Activated CD8-positive, alpha-beta memory T cell treated with anti-CD3 and anti-CD28 coated beads, Interleukin-2, amount 50 U/mL, for 24 hours (primary cell): ENCODE results near the gene RAD54L2.
"Not testable (repeated sequence)": the region's sequence is repeated elsewhere in the genome, so short reads cannot be mapped to it uniquely, and the experiment has no call there.

Experiments used
- DNase-seq: peaks from one replicate; pipeline ENCODE4 v3.0.0-alpha.2; 2020; ENCODE audit errors: extremely low read depth

RAD54L2 gene

DNA sequence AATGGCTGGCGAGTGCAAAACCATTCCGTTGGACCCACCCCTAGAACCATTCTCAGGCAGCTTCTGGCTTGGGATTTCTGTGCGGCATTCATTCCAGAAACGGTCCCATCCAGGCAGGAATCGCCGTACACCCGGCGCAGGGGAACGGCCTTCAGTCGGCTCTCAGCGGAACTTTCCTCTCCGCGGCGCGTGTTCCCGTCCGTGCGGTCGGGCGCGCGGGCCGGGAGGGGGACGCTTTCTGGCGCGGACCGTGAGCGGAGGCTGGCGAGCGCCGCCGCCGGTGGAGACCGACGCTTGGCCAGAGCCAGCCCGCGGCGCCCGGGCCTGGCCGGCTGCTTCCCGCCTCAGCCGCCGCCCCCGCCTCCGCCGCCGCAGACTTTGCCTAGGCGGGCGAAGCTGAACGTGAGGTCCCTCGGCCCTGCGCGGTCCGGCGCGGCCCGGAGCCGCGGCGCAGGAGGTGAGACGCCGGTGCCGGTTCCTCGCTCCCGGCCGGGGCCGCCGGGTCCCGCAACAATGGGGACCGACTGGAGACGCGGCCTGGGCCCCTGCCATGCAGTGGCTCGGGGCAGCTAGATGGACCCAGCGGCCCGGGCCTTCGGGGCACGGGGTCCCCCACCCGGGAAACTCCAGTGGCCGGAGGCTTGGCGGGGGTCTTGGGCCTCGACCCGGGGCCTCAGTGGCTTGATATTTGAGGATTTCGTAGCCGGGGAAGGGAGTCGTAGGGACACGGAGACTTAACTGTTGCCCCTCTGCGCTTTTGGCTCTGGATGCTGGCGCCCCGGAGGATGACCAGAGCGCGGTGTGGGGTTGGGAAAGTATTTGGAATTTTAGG, at the start of gene RAD54L2:
Gene RAD54L2 (plus strand): TSS at position 261 of the 832 bp plus-strand sequence. CDS start 51,702 bp downstream, outside the sequence.
- DNase-seq = peak; percentile 47

DNA sequence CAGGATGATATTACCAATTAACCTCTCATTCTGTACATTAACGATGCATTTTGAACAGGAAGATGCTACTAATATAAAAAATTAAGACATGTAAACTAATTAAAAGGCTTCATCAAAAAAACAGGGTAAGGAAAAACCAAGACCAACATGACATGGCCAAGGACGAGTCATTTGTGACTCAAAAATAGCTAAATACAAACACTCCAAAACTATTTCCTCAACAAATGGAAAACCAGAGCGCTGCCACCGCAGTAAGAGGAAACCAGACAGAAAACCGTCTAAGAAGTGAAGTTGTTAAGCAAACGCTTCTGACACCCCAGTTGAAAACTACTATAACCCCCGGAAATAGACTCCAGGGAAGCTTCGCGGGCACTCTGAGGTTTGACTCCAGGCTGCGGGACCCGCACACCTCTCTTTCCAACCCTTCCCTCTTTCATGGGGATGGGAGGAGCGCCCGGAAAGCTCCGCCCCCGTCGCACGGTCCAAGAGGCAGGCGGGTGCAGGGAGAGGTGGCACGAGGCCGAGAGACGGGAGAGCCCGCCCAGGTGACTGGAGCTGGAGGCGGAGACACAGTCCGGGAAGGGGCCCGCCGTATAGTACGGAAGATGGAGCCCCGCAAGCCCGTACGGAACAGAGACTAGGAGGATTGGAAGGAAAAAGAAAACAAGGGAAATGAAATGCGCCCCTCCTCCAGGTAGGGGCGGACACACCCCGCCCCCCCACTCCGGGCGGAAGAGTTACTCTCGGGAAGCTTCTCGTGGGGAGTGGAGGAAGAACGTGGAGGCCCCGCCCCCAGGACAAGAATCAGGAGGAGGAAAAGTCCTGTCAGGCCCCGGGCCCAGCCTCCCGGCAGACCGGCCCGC, 39.4 kb upstream of the RAD54L2 start:
- DNase-seq = peak; percentile 72

- no peak for DNase-seq
Measured at GRCh38 chr3:51500632-51501131, 37.8 kb upstream of the RAD54L2 start.

GRCh38 chr3:51501833-51502561, 36.5 kb upstream of the RAD54L2 start:
- peak; percentile 53 for DNase-seq

- DNase-seq = no peak
Measured at GRCh38 chr3:51502562-51502910, 36.0 kb upstream of the RAD54L2 start.

- no peak for DNase-seq
Measured at GRCh38 chr3:51503007-51503406, 35.5 kb upstream of the RAD54L2 start.

DNA sequence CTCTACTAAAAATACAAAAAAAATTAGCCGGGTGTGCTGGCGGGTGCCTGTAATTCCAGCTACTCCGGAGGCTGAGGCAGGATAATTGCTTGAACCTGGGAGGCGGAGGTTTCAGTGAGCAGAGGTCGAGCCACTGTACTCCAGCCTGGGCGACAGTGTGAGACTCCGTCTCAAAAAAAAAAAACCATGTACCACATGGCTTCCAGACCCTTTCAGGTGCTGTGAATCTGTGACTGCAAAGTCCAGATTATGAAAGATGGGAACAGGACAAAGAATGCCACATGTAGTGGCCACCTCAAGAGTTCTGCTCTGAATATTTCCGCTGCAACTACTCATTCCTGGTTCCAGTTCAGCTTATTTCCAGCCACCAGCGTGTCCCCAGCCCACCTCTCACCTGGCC, 30.3 kb upstream of the RAD54L2 start:
- DNase-seq = no peak

DNA sequence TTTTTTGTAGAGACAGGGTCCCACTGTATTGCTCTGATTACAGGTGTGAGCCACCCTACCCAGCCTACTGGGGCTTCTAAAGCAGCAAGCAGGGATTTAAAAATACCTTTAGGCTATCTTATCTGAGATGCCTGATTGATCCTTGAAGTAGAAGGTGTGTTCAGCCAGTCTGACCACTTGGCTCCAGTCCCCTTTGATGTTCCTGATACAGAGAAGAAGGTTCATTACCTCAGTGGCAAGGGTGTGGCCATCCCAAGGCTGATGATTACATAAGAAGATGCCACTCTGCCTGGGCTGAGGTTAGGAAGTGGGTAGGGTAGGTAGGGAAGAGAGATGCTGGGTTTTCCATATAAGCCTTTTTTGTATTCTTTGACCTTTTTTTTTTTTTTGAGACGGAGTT, 27.5 kb upstream of the RAD54L2 start:
- no peak for DNase-seq

DNA sequence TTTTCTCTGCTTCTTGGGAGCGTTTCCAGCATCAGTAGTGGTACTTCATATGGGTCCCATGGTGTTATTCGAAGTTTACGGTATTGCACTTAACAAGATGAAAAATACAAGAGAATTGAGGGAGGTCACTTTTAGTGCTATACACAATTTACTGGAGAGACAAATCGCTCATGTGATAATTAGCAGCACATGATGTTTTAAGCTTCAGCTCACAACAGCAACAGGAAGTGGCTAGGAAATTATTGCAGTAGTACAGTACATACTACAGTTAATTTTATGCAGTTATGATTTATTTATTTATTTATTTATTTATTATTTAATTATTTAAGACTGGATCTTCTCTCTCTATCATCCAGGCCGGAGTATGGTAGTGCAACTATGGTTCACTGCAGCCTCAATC, 24.3 kb upstream of the RAD54L2 start:
- DNase-seq = no peak

GRCh38 chr3:51519848-51520247, 18.7 kb upstream of the RAD54L2 start:
- no peak for DNase-seq

DNA sequence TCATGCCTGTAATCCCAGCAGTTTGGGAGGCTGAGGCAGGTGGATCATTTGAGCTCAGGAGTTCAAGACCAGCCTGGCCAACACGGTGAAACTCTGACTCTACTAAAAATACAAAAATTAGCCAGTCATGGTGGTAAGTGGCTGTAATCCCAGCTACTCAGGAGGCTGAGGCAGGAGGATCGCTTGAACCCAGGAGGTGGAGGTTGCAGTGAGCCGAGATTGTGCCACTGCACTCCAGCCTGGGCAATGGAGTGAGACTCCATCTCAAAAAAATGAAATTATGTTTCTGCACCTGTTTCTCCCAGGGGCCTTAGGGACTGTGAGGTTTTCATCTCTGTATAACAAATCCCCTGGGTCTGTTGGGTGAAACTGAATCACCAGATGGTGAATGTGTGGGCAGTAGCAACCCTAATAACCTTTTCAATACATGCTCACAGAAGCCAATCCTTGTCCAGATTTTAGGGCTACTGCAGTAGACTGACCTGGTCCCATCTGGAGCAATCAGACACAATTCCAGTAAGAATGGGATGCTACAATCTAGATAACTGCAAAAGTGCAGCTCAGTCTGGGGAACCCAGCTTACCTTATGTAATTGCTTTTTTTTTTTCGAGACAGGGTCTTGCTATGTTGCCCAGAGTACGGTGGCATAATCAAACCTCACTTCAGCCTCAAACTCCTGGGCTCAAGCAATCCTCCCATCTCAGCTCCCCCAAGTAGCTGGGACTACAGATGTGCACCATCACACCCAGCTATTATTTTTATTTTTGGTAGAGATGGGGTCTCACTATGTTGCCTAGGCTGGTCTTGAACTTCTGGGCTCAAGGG, 17.4 kb upstream of the RAD54L2 start:
- DNase-seq = not testable (repeated sequence)

GRCh38 chr3:51522273-51522962, 16.1 kb upstream of the RAD54L2 start:
- no peak for DNase-seq

DNA sequence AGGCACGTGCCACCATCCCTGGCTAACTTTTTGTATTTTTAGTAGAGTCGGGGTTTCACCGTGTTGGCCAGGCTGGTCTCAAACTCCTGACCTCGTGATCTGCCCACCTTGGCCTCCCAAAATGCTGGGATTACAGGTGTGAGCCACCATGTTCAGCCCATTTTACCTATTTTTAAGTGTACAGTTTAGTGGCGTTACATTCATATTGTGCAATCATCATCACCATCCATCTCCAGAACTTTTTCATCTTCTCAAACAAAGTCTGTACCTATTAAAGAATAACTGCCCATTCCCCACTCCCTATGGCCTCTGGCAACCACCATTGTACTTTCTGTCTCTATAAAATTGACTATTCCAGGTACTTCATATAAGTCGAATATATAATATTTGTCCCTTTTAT, 13.6 kb upstream of the RAD54L2 start:
- DNase-seq = not testable (repeated sequence)

DNA sequence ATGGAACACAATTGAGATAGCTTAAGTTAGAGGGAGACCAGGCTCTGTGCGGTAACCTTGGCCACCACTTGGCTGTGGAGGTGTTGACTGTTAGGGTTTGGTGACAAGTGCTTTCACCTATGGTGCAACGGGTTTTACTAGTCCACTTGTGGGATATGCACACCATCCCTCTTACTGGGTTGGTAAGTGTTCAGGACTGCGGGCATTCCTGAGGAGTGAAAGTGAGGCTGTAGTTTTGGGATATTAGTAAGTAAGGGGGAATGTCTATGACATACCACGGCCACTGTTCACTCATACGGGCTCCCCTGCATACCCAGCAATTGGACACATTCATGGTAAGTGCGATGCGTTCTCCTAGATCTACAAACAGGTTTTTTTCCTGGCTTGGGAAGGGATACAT, 8.0 kb upstream of the RAD54L2 start:
- DNase-seq = no peak

DNA sequence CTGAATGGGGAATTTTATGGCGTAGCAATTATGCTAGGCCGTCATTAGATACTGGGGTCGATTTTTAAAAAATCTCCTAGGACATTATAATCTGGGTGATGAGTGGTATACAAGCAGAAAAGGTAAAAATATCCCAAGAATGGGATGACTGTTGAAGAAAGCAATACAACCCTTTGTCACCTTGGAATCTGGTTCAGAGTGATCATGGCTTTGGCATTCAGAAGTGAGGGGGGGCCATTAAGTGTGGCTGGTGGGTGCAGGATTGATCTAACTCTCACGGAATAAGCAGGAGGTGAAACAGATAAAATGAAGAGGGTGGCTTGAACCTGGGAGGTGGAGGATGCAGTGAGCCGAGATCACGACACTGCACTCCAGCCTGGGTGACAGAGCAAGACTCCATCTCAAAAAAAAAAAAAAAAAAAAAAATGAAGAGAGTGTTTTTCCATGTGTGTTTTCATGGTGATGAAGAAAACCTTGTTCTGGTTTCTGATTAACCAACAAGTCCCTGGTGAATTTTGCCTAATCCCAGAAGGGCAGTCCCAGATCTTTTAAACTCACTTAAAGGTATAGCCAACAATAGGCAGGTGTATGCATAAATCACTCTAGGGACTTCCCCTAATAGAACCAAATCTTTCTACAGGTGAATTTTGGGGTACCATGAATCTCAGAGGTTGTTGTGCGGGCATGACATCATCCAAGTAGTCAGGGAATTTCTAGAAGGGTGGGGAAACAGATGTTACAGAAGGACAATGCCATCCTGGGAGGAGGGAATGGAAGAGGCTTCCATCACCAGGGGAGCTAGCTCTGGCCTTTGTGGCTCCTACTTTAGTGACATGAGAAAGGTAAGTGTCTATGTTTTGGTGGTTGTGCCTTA, 3.1 kb upstream of the RAD54L2 start:
- no peak for DNase-seq

- DNase-seq = not testable (repeated sequence)
Measured at GRCh38 chr3:51537631-51538030, 888 bp upstream of the RAD54L2 start.

- DNase-seq = no peak
Measured at GRCh38 chr3:51538115-51538458, 432 bp upstream of the RAD54L2 start.

DNA sequence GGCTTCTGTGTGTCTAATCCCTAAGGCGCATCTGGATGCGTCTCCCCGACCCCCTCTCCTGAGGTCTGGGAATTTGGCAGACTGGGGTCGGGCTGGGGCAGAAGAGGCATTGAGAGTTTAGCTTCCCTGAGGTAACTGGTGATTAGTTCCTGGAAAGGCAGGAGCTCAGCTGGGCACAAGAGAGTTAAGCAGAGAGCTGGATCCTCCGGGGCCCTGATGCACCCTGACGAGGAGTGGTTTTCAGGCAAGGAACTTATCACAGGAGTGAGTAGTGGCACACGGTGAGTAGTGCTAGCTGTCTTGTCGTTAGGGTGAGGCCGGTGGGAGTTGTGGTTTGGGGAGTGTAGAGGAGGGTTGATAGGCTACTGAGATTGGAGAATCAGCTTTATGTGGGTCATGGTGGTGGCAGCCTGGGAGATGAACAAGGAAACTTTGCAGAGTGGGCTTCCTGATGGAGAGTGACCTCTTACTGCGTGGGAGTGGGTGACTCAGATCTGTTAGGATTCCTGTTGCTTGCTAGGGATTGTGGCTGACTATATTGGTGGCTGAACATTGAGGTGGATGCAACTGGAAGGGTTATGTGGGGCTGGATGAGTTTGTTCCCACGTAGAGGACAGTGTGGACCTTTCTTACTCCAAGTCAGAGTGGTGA, 897 bp downstream of the RAD54L2 start:
- DNase-seq = peak; percentile 21

- DNase-seq = not testable (repeated sequence)
Measured at GRCh38 chr3:51542596-51542995, 4.1 kb downstream of the RAD54L2 start.
